ENCODE data around the gene CCDC171.
A peak's percentile ranks its signal among the peaks of the same experiment; 100 is the strongest.
"Not testable (repeated sequence)": the region's sequence is repeated elsewhere in the genome, so short reads cannot be mapped to it uniquely, and the experiment has no call there.

The CCDC171 gene

GRCh38 chr9:15763371-15763770 is 210.5 kb downstream of the CCDC171 start:
- no peak for DNase-seq (ENCODE audit: low spot score)

- no peak for DNase-seq (ENCODE audit: low spot score)
Observed at GRCh38 chr9:15764131-15764530, 211.3 kb downstream of the CCDC171 start.

GRCh38 chr9:15769547-15769946 is 216.7 kb downstream of the CCDC171 start:
- no peak for DNase-seq (ENCODE audit: low spot score)

GRCh38 chr9:15778861-15779260 is 226.0 kb downstream of the CCDC171 start:
- DNase-seq (ENCODE audit: low spot score): no peak

GRCh38 chr9:15782106-15782505 is 229.3 kb downstream of the CCDC171 start:
- no peak for DNase-seq (ENCODE audit: low spot score)

- no peak for DNase-seq (ENCODE audit: low spot score)
Observed at GRCh38 chr9:15785584-15785983, 232.7 kb downstream of the CCDC171 start.

- DNase-seq (ENCODE audit: low spot score): no peak
Observed at GRCh38 chr9:15786616-15787015, 233.8 kb downstream of the CCDC171 start.

- DNase-seq (ENCODE audit: low spot score): not testable (repeated sequence)
Observed at GRCh38 chr9:15810219-15810899, 257.5 kb downstream of the CCDC171 start.

- no peak for DNase-seq (ENCODE audit: low spot score)
Observed at GRCh38 chr9:15813076-15813475, 260.2 kb downstream of the CCDC171 start.

- DNase-seq (ENCODE audit: low spot score): no peak
Observed at GRCh38 chr9:15824310-15824709, 271.5 kb downstream of the CCDC171 start.

- DNase-seq (ENCODE audit: low spot score): no peak
Observed at GRCh38 chr9:15831384-15831783, 278.5 kb downstream of the CCDC171 start.

GRCh38 chr9:15834541-15834940 is 281.7 kb downstream of the CCDC171 start:
- DNase-seq (ENCODE audit: low spot score): no peak

- peak; percentile 16 for DNase-seq (ENCODE audit: low spot score)
Observed at GRCh38 chr9:15837079-15837679, 284.3 kb downstream of the CCDC171 start.

- DNase-seq (ENCODE audit: low spot score): no peak
Observed at GRCh38 chr9:15842051-15842450, 289.2 kb downstream of the CCDC171 start.

- no peak for DNase-seq (ENCODE audit: low spot score)
Observed at GRCh38 chr9:15843316-15843715, 290.5 kb downstream of the CCDC171 start.

- DNase-seq (ENCODE audit: low spot score): no peak
Observed at GRCh38 chr9:15843931-15844330, 291.1 kb downstream of the CCDC171 start.

- DNase-seq (ENCODE audit: low spot score): no peak
Observed at GRCh38 chr9:15846611-15847010, 293.8 kb downstream of the CCDC171 start.

- DNase-seq (ENCODE audit: low spot score): no peak
Observed at GRCh38 chr9:15849871-15850270, 297.0 kb downstream of the CCDC171 start.

- DNase-seq (ENCODE audit: low spot score): no peak
Observed at GRCh38 chr9:15851766-15852165, 298.9 kb downstream of the CCDC171 start.

- DNase-seq (ENCODE audit: low spot score): peak; percentile 13
Observed at GRCh38 chr9:15856591-15856990, 303.7 kb downstream of the CCDC171 start.

GRCh38 chr9:15867334-15867733 is 314.5 kb downstream of the CCDC171 start:
- DNase-seq (ENCODE audit: low spot score): no peak

- DNase-seq (ENCODE audit: low spot score): no peak
Observed at GRCh38 chr9:15867988-15868387, 315.1 kb downstream of the CCDC171 start.

- no peak for DNase-seq (ENCODE audit: low spot score)
Observed at GRCh38 chr9:15873573-15874177, 320.8 kb downstream of the CCDC171 start.

- DNase-seq (ENCODE audit: low spot score): no peak
Observed at GRCh38 chr9:15882328-15882727, 329.5 kb downstream of the CCDC171 start.

Measured in hepatic stellate cell (primary cell).